ENCODE data around the gene CTSZ. TPM values are rescaled to one million over a fixed set of nuclear protein-coding genes. Genes with fewer than 3 reads are reported as not detected.
A peak's percentile ranks its signal among the peaks of the same experiment; 100 is the strongest.

The CTSZ gene
- total and polyA plus RNA-seq, 2 of the 4 experiments (the other 2 are of a cell fraction), result 46.1 to 88.5 TPM

DNA sequence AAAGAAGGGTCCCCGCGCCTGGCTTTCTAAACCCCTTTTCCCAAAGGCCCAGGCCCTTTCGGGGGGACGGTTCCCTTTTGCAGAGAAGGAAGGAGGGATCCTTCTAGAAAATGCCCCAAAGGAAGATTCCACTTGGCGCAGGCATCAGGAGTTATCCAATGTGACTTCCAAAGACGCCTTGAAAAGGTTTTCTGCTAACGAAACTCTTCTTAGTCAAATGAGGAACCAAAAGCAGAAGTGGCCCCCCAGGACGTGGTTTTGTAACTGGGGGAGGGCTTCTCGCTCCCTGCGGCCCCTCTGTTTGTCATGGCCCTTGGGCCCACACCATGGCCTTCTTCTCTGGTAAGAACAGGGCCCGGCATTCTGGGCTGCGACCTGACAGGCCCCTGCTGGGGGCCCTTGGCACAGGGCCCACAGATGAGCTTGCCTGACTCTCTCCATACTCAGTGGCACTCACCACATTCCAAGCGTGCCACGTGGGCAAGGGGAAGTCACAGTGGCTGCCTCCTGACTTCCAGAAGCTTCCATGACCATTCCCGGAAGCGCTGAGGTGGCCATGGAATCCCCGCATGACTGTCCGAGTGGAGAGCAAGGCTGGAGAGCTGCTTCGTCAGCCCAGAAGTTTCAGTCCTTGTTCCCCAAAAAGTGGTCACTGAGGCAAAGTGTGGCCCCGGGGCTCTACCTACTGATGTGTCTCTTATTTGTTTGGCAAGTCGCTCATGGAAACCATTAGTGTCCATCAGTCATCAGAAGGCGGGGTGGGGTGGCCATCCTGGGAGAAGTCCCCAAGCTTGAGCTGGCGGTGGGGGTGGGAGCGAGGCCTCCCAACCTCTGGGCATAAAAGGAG, 834 bp upstream of the CTSZ start:
- Histone ChIP-seq H3K4me2 (ENCODE audit: low read depth, low read length) (no peak overlapping the region), H4K91ac (ENCODE audit: insufficient read depth, low read depth, low read length) (no peak overlapping the region), H2BK120ac (ENCODE audit: low read depth, low read length) (no peak overlapping the region), H3K27ac (ENCODE audit: insufficient read depth, low read length) (no peak overlapping the region), H3K9me3 (ENCODE audit: control insufficient read depth, insufficient read depth, low read length) (no peaks in the 10 kb centered on the region), H3K56ac (ENCODE audit: extremely low read depth, insufficient read depth, low read length) (no peak overlapping the region), H4K8ac (ENCODE audit: low read depth in 2 of 2, low read length in 2 of 2) (peak overlapping the region; percentile 47 to 70; a peak in 2 of 4 replicates), H3K9ac (ENCODE audit: low read depth, low read length) (no peak overlapping the region), H2AK9ac (replicated peaks; ENCODE audit: low read depth, low read length, poor library complexity) (peak overlapping the region; percentile 63), H3K14ac (replicated peaks; ENCODE audit: low read depth, low read length) (no peak overlapping the region), H2BK15ac (ENCODE audit: low read depth, low read length) (no peak overlapping the region), H3K27me3 (ENCODE audit: control insufficient read depth, insufficient read depth, low read length) (no peaks in the 10 kb centered on the region), H3K9me1 (ENCODE audit: insufficient read depth, low read length) (peaks cover 15% of the 10 kb centered on the region; the same call in 1 of the 2 replicates), H3K79me1 (ENCODE audit: low read depth in 1 of 2, low read length in 2 of 2) (peaks cover 10 to 34% of the 10 kb centered on the region in 2 experiments; a peak in 3 of 4 replicates), H3K4me3 (ENCODE audit: insufficient read depth, low read depth, low read length) (no peak overlapping the region), H3K4me1 (ENCODE audit: control insufficient read depth, insufficient read depth, low read length) (peaks cover 20% of the 10 kb centered on the region), H3K4ac (ENCODE audit: low read depth, low read length) (0 out of 2 replicates have a peak overlapping the region, but pooled peaks have one; percentile 33), H4K20me1 (ENCODE audit: insufficient read depth, low read length) (no peaks in the 10 kb centered on the region; the same call in 1 of the 2 replicates), H2BK5ac (ENCODE audit: low read depth, low read length, poor library complexity, severe bottlenecking) (no peak overlapping the region), H3K36me3 (ENCODE audit: control insufficient read depth, insufficient read depth, low read length) (no peaks in the 10 kb centered on the region), H2AFZ (replicated peaks; ENCODE audit: low read length, poor library complexity) (peak overlapping the region; percentile 94), H3K23ac (ENCODE audit: low read depth, low read length) (no peak overlapping the region), H2AK5ac (ENCODE audit: low read depth, low read length) (no peak overlapping the region), H3K18ac (ENCODE audit: low read depth, low read length) (no peak overlapping the region), H2BK20ac (ENCODE audit: low read depth, low read length) (no peak overlapping the region), H4K5ac (ENCODE audit: low read depth, low read length) (peak overlapping the region; percentile 15; the same call in 1 of the 2 replicates)
- intact Hi-C loops (cut with micrococcal nuclease) (no loop called here), in situ Hi-C loops (cut with MboI; ENCODE audit: low sequenced_read_pairs) (no loop called here), dilution Hi-C loops (cut with HindIII; ENCODE audit: low sequenced_read_pairs, unreplicated experiment) (no loop called here)
- 89% methylated on average over 11 of the region's 24 CpGs; no CpG with 5 or more reads in 1 of the 2 experiments for whole genome bisulfite sequencing, 2 experiments (ENCODE audit: extremely low coverage in 2 of 2, insufficient read length in 1 of 2)
- no TSS peak for BruUV-seq (replicated peaks)
- POLR2A ChIA-PET (ENCODE audit: unreplicated experiment), result no interaction called here
- TF ChIP-seq MAZ (IDR thresholded peaks at IDR 0.05; ENCODE audit: borderline replicate concordance, low read depth, low read length), result no peak
- no peak for TF ChIP-seq RCOR1 (IDR thresholded peaks at IDR 0.05; ENCODE audit: insufficient replicate concordance, low read length)
- no peak for TF ChIP-seq SMC3 (IDR thresholded peaks at IDR 0.05; ENCODE audit: low read depth, low read length)
- TF ChIP-seq, protein P1, sequence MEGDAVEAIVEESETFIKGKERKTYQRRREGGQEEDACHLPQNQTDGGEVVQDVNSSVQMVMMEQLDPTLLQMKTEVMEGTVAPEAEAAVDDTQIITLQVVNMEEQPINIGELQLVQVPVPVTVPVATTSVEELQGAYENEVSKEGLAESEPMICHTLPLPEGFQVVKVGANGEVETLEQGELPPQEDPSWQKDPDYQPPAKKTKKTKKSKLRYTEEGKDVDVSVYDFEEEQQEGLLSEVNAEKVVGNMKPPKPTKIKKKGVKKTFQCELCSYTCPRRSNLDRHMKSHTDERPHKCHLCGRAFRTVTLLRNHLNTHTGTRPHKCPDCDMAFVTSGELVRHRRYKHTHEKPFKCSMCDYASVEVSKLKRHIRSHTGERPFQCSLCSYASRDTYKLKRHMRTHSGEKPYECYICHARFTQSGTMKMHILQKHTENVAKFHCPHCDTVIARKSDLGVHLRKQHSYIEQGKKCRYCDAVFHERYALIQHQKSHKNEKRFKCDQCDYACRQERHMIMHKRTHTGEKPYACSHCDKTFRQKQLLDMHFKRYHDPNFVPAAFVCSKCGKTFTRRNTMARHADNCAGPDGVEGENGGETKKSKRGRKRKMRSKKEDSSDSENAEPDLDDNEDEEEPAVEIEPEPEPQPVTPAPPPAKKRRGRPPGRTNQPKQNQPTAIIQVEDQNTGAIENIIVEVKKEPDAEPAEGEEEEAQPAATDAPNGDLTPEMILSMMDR (conservative IDR thresholded peaks at IDR 0.05; ENCODE audit: low read depth, low read length), result no peak
- TF ChIP-seq, protein P2, sequence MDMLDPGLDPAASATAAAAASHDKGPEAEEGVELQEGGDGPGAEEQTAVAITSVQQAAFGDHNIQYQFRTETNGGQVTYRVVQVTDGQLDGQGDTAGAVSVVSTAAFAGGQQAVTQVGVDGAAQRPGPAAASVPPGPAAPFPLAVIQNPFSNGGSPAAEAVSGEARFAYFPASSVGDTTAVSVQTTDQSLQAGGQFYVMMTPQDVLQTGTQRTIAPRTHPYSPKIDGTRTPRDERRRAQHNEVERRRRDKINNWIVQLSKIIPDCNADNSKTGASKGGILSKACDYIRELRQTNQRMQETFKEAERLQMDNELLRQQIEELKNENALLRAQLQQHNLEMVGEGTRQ (IDR thresholded peaks at IDR 0.05; ENCODE audit: low read depth, low read length), result no peak
- TF ChIP-seq MXI1 (IDR thresholded peaks at IDR 0.05; ENCODE audit: borderline replicate concordance, low read depth, low read length), result no peak
- no peak for TF ChIP-seq BHLHE40 (IDR thresholded peaks at IDR 0.05; ENCODE audit: low read depth, low read length)
- TF ChIP-seq FOS (IDR thresholded peaks at IDR 0.05; ENCODE audit: low read depth, low read length), result no peak
- no peak for TF ChIP-seq MAFK (IDR thresholded peaks at IDR 0.05; ENCODE audit: low read depth, low read length)
- TF ChIP-seq POLR2A (IDR thresholded peaks at IDR 0.05; ENCODE audit: low read depth, low read length), result no peak
- CTCF ChIA-PET, result no interaction called here
- DNase-seq (no peak), ATAC-seq (ENCODE audit: low read depth) (no peak)

Data from IMR-90 (cell line).